SK-N-SH (cell line): ENCODE measurements around the gene IFNA8. TPM values are rescaled to one million over a fixed set of nuclear protein-coding genes. Genes with fewer than 3 reads are reported as not detected.

Experiments used
- CTCF ChIA-PET: fragments of 300-600, 350-600 bp; formaldehyde crosslinking; extraction: SDS; loops from one replicate; lab custom pipeline; 2021; lab: Yijun Ruan, JAX
- POLR2A ChIA-PET: fragments of 350-600 bp; sonication (Branson Sonifier 250); formaldehyde crosslinking; extraction: SDS; loops from one replicate; lab custom pipeline; 2020; ENCODE audit warnings: antibody characterized with exemption, inconsistent platforms; lab: Yijun Ruan, JAX
- DNase-seq: peaks from one replicate; pipeline ENCODE4 v3.0.0; 2012
- H2AFZ ChIP-seq: fragments of 200-600 bp; sonication (generic); 2 replicates; pipeline ENCODE4 v1.8.1; 2016; ENCODE audit warnings: antibody characterized with exemption, mild to moderate bottlenecking, low read depth
- H3F3A ChIP-seq: fragments of 200-600 bp; sonication (generic); replicated peaks from 2 replicates; pipeline ENCODE3; 2016; ENCODE audit warnings: antibody characterized with exemption, mild to moderate bottlenecking; ENCODE audit not compliant: insufficient read depth
- H3K27ac ChIP-seq, 2 experiments: fragments of 200-500 bp in 1 of 2; fragments of 200-600 bp in 1 of 2; sonication (Bioruptor generic) in 1 of 2; sonication (generic), shearing (Covaris generic) in 1 of 2; 2 replicates each; pipeline versions ENCODE4 v1.5.1 to v1.6.1; 2014 to 2016; ENCODE audit warnings: low read depth in 2 of 2, inconsistent platforms in 1 of 2, low read length in 1 of 2, mild to moderate bottlenecking in 1 of 2, mixed read lengths in 1 of 2
- H3K27me3 ChIP-seq: fragments of 200-600 bp; sonication (generic), shearing (Covaris generic); 2 replicates; pipeline ENCODE4 v1.6.1; 2016; ENCODE audit warnings: mixed run types; ENCODE audit not compliant: insufficient read depth
- H3K36me3 ChIP-seq, 2 experiments: fragments of 200-500 bp in 1 of 2; fragments of 200-600 bp in 1 of 2; sonication (Bioruptor generic) in 1 of 2; sonication (generic) in 1 of 2; replicated peaks in 1 of 2; 2 replicates each; pipeline versions ENCODE3 to v1.5.1; 2014 to 2016; ENCODE audit warnings: low read length in 1 of 2, mild to moderate bottlenecking in 1 of 2; ENCODE audit not compliant: insufficient read depth in 2 of 2, control insufficient read depth in 1 of 2
- H3K4me1 ChIP-seq, 2 experiments: fragments of 200-500 bp in 1 of 2; fragments of 200-600 bp in 1 of 2; sonication (Bioruptor generic) in 1 of 2; sonication (generic), shearing (Covaris generic) in 1 of 2; 2 replicates each; pipeline versions ENCODE4 v1.5.1 to v1.6.1; 2014 to 2016; ENCODE audit warnings: low read depth in 1 of 2, low read length in 1 of 2, mixed run types in 1 of 2; ENCODE audit not compliant: insufficient read depth in 2 of 2, control insufficient read depth in 1 of 2
- H3K4me2 ChIP-seq: fragments of 200-600 bp; sonication (generic), shearing (Covaris generic); 2 replicates; pipeline ENCODE4 v1.6.1; 2017; ENCODE audit warnings: mixed run types
- H3K4me3 ChIP-seq, 2 experiments: fragments of 200-500 bp in 1 of 2; fragments of 200-600 bp in 1 of 2; sonication (Bioruptor generic) in 1 of 2; sonication (generic), shearing (Covaris generic) in 1 of 2; 2 replicates each; pipeline versions ENCODE4 v1.5.1 to v1.8.1; 2014 to 2016; ENCODE audit warnings: low read depth in 2 of 2, inconsistent platforms in 1 of 2, low read length in 1 of 2, mild to moderate bottlenecking in 1 of 2, mixed read lengths in 1 of 2, moderate library complexity in 1 of 2
- H3K79me2 ChIP-seq: fragments of 200-600 bp; sonication (generic); 2 replicates; pipeline ENCODE4 v1.8.1; 2017; ENCODE audit warnings: mild to moderate bottlenecking; ENCODE audit not compliant: insufficient read depth
- H3K9ac ChIP-seq: fragments of 200-600 bp; sonication (generic); 2 replicates; pipeline ENCODE4 v1.6.1; 2017; ENCODE audit warnings: mixed run types
- H3K9me2 ChIP-seq: fragments of 200-600 bp; sonication (generic); 2 replicates; pipeline ENCODE4 v1.6.1; 2017; ENCODE audit warnings: mixed run types
- H3K9me3 ChIP-seq: fragments of 200-600 bp; sonication (generic); 2 replicates; pipeline ENCODE4 v1.6.1; 2017; ENCODE audit warnings: mixed run types, mild to moderate bottlenecking, moderate library complexity
- H4K20me1 ChIP-seq: fragments of 200-600 bp; sonication (generic); 2 replicates; pipeline ENCODE4 v1.6.1; 2017; ENCODE audit warnings: mild to moderate bottlenecking, mixed run types; ENCODE audit not compliant: insufficient read depth
- CHD2 ChIP-seq: fragments of 150-350 bp; IDR thresholded peaks from 2 replicates; pipeline ENCODE4 v1.6.1; 2018; ENCODE audit warnings: low read length; ENCODE audit not compliant: partially characterized antibody
- ELF1 ChIP-seq: IDR thresholded peaks from 2 replicates; pipeline ENCODE4 v1.4.0; 2012
- EP300 ChIP-seq, 2 experiments: IDR thresholded peaks; 2 replicates each; pipeline versions ENCODE4 v1.4.0 to v1.6.1; 2012; ENCODE audit warnings: borderline replicate concordance in 1 of 2, low read depth in 1 of 2, low read length in 1 of 2
- FOSL2 ChIP-seq: IDR thresholded peaks from 2 replicates; pipeline ENCODE4 v1.4.0; 2012; ENCODE audit warnings: low read depth, mild to moderate bottlenecking, moderate library complexity, borderline replicate concordance
- MEF2A ChIP-seq: IDR thresholded peaks from 2 replicates; pipeline ENCODE4 v1.4.0; 2012; ENCODE audit warnings: low read depth, borderline replicate concordance
- NRF1 ChIP-seq: IDR thresholded peaks from 2 replicates; pipeline ENCODE4 v1.6.1; 2012; ENCODE audit warnings: low read depth, mild to moderate bottlenecking, low read length
- POLR2AphosphoS5 ChIP-seq: IDR thresholded peaks from 2 replicates; pipeline ENCODE4 v1.6.1; 2012; ENCODE audit warnings: low read depth, low read length
- RCOR1 ChIP-seq: fragments of 150-350 bp; IDR thresholded peaks from 2 replicates; pipeline ENCODE4 v1.6.1; 2017; ENCODE audit warnings: antibody characterized with exemption, low read length
- RFX5 ChIP-seq: IDR thresholded peaks from 2 replicates; pipeline ENCODE4 v1.6.1; 2012; ENCODE audit warnings: mild to moderate bottlenecking, improper control_type of control experiment, low read length
- WGBS: methylation state at CpG from one replicate; pipeline ENCODE4 v1.1.6; 2017; ENCODE audit warnings: low lambda C conversion rate; 5-methylcytosine and 5-hydroxymethylcytosine counted together
- polyA plus RNA-seq, 3 experiments: library from polyadenylated mRNA; depleted of rRNA; stranded (reverse); fragments of >200 nt; gene quantifications; 2 replicates each; pipeline ENCODE4 v1.2.3, GENCODE V29; 2012
- TF ChIP-seq, protein P1 (sequence below): fragments of 150-350 bp; IDR thresholded peaks from 2 replicates; pipeline ENCODE4 v1.6.1; 2017; ENCODE audit warnings: antibody characterized with exemption, low read length, low read depth, borderline replicate concordance
- TF ChIP-seq, protein P2 (sequence below): fragments of 150-350 bp; IDR thresholded peaks from 2 replicates; pipeline ENCODE4 v1.6.1; 2016; ENCODE audit warnings: mild to moderate bottlenecking, low read depth, low read length
- TF ChIP-seq, protein P3 (sequence below): IDR thresholded peaks from 2 replicates; pipeline ENCODE4; 2012
- TF ChIP-seq, protein P4 (sequence below): fragments of 200-600 bp; sonication (generic); IDR thresholded peaks from 2 replicates; pipeline ENCODE4 v1.6.1; 2017; ENCODE audit warnings: antibody characterized with exemption, mild to moderate bottlenecking, moderate library complexity
- TF ChIP-seq, protein P5 (sequence below): IDR thresholded peaks from 2 replicates; pipeline ENCODE4 v1.4.0; 2012; ENCODE audit warnings: low read depth

IFNA8 gene
- polyA plus RNA-seq, 1 of the 3 experiments (the other 2 are of a cell fraction): not detected

DNA sequence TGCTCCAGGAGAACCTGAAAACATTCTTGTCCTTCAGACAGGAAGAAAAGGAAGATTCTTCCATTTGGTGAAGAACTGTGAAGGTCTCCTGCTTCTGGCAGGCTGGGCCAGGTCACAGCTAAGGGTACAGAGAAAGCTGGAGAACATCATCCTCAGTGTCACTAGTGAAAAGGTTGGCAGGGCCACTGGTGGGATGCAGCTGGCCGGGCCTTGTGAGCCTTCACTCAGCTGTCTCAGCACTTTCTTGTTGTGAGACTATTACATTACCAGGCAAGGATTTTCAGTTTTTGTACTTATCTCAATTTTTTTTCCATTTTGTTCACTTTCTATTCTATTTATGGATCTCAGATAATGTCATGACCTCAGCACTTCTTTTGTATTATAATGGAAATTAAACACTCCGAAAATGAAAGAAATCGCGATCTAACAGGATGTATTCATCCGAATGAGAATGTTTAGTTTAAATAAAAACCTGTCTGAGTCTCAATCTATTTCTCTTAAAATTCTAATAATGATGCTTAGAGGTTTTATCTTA, 9.9 kb upstream of the IFNA8 start:
- Histone ChIP-seq H3K9me2 (no peaks in the 10 kb centered on the region), H3K27me3 (peaks cover 45% of the 10 kb centered on the region; the same call in 1 of the 2 replicates), H4K20me1 (no peaks in the 10 kb centered on the region), H3K79me2 (no peaks in the 10 kb centered on the region), H3K4me2 (no peak overlapping the region), H3K27ac (no peak overlapping the region), H3K9ac (no peak overlapping the region), H3K9me3 (no peaks in the 10 kb centered on the region), H2AFZ (no peak overlapping the region), H3K36me3 (no peaks in the 10 kb centered on the region), H3K4me3 (no peak overlapping the region), H3K4me1 (peaks cover 0 to 4% of the 10 kb centered on the region in 2 experiments; a peak in 2 of 4 replicates), H3F3A (no peaks in the 10 kb centered on the region)
- ChIA-PET POLR2A (no interaction called here), CTCF (interaction anchor here (2.0 to 8.2 kb wide), 3 partner anchors 67 to 81 kb away, joined by 10 to 143 read pairs (median 12); partner anchors contain the start of gene KLHL9)
- no peak for TF ChIP-seq RFX5
- no peak for TF ChIP-seq EP300 (IDR thresholded peaks at IDR 0.05; ENCODE audit: borderline replicate concordance in 1 of 2, low read depth in 1 of 2, low read length in 1 of 2)
- WGBS: 62% methylated on average over 5 of the region's 5 CpGs
- no peak for DNase-seq

DNA sequence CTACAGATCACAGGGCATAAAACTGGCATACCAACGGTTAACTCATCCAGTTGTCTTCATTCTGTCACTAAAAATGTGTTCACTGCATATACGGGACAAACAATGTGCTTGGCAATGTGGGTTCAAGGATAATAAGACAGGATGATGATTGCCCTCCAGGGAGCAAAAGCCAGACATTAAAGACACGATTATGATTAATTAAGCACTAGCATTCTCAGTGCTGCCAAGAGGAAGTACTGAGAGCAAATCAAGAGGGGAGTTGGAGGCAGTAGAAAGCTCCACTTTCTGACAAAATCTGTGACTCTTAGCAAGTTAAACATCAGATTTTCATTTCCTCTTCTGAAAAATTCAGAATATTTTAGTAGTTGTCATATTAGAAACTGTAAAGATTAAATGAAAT, 9.0 kb upstream of the IFNA8 start:
- no peaks in the 10 kb centered on the region for H3K9me2 ChIP-seq
- no peak overlapping the region for H3K27ac ChIP-seq
- H3K27me3 ChIP-seq: peaks cover 40% of the 10 kb centered on the region; the same call in 1 of the 2 replicates
- TF ChIP-seq, protein P1, sequence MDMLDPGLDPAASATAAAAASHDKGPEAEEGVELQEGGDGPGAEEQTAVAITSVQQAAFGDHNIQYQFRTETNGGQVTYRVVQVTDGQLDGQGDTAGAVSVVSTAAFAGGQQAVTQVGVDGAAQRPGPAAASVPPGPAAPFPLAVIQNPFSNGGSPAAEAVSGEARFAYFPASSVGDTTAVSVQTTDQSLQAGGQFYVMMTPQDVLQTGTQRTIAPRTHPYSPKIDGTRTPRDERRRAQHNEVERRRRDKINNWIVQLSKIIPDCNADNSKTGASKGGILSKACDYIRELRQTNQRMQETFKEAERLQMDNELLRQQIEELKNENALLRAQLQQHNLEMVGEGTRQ: no peak
- TF ChIP-seq, protein P2, sequence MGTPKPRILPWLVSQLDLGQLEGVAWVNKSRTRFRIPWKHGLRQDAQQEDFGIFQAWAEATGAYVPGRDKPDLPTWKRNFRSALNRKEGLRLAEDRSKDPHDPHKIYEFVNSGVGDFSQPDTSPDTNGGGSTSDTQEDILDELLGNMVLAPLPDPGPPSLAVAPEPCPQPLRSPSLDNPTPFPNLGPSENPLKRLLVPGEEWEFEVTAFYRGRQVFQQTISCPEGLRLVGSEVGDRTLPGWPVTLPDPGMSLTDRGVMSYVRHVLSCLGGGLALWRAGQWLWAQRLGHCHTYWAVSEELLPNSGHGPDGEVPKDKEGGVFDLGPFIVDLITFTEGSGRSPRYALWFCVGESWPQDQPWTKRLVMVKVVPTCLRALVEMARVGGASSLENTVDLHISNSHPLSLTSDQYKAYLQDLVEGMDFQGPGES: no peak
- no peak overlapping the region for H3K4me2 ChIP-seq
- ChIA-PET CTCF (interaction anchor here (1.8 kb wide), 1 partner anchor 74 kb away, joined by 5 read pairs; no protein-coding TSS in a partner anchor), POLR2A (no interaction called here)
- H3K9ac ChIP-seq: no peak overlapping the region
- H3K79me2 ChIP-seq: no peaks in the 10 kb centered on the region
- no peaks in the 10 kb centered on the region for H3K9me3 ChIP-seq
- WGBS: 12% methylated on average over 3 of the region's 3 CpGs
- H3K36me3 ChIP-seq: no peaks in the 10 kb centered on the region
- no peak overlapping the region for H3K4me3 ChIP-seq
- no peaks in the 10 kb centered on the region for H4K20me1 ChIP-seq
- H3K4me1 ChIP-seq: peaks cover 0 to 4% of the 10 kb centered on the region in 2 experiments; a peak in 2 of 4 replicates
- DNase-seq: no peak
- no peaks in the 10 kb centered on the region for H3F3A ChIP-seq
- H2AFZ ChIP-seq: no peak overlapping the region

DNA sequence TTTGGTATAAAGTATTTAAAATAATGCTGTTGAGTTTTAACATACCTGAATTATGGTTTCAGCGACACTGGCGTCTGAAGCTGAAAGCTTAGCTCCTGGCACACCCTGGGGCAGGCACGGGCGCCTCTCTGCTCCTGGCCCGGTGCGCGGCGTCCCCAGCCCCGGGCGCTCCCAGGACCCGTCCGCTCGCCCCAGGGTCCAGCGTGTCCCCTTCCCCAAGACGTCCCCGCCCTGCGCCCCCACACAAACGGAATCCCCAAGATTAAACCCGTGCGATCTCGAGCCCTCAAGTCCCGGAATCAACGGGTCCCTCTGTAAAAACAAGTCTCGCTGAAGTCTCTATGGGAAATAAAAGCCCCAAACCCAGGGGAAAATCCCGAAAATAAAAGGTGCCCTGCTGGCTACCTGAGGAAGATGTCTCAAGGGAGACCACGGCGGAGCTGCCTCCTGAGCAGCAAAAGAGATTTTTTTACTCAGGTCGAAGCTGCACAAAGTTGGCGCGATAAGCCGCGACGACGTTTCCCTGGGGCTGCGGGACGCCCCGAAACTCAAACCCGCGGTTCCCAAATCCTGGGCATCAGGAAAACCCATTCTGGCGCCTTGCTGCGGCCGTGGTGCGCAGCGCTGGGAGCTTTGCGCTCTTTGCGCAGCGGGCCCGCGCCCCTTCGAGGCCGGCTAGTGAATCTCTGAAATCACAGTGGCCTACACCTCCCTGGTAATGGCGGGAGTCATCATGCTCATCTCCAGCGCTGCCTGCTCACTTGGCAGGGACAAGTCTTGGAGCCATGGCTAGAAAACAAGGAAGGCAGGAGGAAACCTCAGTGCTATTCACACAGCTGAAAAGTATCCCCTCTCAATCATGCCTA, 6.3 kb upstream of the IFNA8 start:
- 3% methylated on average over 19 of the region's 53 CpGs for WGBS
- H3K27me3 ChIP-seq: peaks cover 26% of the 10 kb centered on the region; the same call in 1 of the 2 replicates
- POLR2A ChIA-PET: no interaction called here
- H3K36me3 ChIP-seq: no peaks in the 10 kb centered on the region
- CTCF ChIA-PET: interaction anchor here (0.6 to 1.8 kb wide), 4 partner anchors 10 to 84 kb away, joined by 3 to 5 read pairs (median 4); no protein-coding TSS in a partner anchor
- no peaks in the 10 kb centered on the region for H3K9me3 ChIP-seq
- H3K4me3 ChIP-seq: 0 out of 4 replicates have a peak overlapping the region, but pooled peaks of 1 of the 2 experiments have one; percentile 29
- H3F3A ChIP-seq: no peaks in the 10 kb centered on the region
- no peaks in the 10 kb centered on the region for H3K79me2 ChIP-seq
- peak overlapping the region; percentile 29; the same call in 1 of the 2 replicates for H2AFZ ChIP-seq
- peak overlapping the region; percentile 55 for H3K4me2 ChIP-seq
- no peak overlapping the region for H3K27ac ChIP-seq
- H4K20me1 ChIP-seq: no peaks in the 10 kb centered on the region
- H3K4me1 ChIP-seq: no peaks in the 10 kb centered on the region
- H3K9ac ChIP-seq: no peak overlapping the region
- H3K9me2 ChIP-seq: no peaks in the 10 kb centered on the region
- DNase-seq: peak; percentile 21
- no peak for TF ChIP-seq POLR2AphosphoS5
- TF ChIP-seq ELF1: no peak
- TF ChIP-seq, protein P3, sequence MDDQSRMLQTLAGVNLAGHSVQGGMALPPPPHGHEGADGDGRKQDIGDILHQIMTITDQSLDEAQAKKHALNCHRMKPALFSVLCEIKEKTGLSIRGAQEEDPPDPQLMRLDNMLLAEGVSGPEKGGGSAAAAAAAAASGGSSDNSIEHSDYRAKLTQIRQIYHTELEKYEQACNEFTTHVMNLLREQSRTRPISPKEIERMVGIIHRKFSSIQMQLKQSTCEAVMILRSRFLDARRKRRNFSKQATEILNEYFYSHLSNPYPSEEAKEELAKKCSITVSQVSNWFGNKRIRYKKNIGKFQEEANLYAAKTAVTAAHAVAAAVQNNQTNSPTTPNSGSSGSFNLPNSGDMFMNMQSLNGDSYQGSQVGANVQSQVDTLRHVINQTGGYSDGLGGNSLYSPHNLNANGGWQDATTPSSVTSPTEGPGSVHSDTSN: no peak
- TF ChIP-seq, protein P4, sequence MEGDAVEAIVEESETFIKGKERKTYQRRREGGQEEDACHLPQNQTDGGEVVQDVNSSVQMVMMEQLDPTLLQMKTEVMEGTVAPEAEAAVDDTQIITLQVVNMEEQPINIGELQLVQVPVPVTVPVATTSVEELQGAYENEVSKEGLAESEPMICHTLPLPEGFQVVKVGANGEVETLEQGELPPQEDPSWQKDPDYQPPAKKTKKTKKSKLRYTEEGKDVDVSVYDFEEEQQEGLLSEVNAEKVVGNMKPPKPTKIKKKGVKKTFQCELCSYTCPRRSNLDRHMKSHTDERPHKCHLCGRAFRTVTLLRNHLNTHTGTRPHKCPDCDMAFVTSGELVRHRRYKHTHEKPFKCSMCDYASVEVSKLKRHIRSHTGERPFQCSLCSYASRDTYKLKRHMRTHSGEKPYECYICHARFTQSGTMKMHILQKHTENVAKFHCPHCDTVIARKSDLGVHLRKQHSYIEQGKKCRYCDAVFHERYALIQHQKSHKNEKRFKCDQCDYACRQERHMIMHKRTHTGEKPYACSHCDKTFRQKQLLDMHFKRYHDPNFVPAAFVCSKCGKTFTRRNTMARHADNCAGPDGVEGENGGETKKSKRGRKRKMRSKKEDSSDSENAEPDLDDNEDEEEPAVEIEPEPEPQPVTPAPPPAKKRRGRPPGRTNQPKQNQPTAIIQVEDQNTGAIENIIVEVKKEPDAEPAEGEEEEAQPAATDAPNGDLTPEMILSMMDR: no peak
- no peak for TF ChIP-seq RCOR1
- TF ChIP-seq MEF2A: no peak
- TF ChIP-seq, protein P5, sequence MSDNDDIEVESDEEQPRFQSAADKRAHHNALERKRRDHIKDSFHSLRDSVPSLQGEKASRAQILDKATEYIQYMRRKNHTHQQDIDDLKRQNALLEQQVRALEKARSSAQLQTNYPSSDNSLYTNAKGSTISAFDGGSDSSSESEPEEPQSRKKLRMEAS: no peak
- TF ChIP-seq NRF1: no peak
- no peak for TF ChIP-seq CHD2
- TF ChIP-seq FOSL2: no peak
